ENCODE results near the gene NRCAM.
"Not testable (repeated sequence)": the region's sequence is repeated elsewhere in the genome, so short reads cannot be mapped to it uniquely, and the experiment has no call there.

The NRCAM gene

DNA sequence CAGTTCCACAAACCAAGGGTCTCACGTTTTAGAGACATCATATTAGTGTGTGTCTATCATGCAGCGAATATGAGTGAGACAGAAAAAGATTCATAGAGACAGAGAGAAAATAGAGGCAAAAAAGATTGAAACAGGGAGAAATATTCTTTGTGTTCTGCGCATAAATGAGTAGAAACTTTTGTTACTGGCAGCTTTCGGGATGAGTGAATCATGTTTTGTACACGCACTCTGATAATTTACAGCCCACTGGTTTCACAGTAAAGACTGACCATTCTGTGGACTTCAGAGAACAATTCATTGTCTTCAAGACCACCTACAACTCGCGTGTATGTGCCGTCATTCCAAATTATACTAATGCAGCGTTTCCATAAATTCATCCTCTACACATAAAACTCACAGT, 60.2 kb downstream of the NRCAM start:
- no peak for DNase-seq (ENCODE audit: low spot score)

DNA sequence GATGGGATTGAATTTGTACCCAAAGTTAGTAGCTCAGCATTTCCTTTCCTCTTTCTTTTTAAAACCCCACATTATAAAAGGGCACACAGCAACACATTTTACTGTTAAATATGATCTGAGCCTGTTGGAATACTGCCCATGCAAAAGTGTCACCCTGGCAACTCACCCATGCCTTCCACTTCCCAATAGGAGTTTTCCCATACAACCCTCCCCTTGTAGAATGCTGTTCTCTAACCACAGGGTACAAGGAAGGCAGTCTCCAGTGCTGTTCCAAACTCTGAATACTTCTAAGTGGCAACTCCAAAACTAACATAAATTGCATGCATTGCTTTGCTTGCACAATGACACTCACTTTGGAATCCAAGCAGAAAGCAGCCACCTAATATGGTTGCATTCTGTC, 60.8 kb downstream of the NRCAM start:
- DNase-seq (ENCODE audit: low spot score), result no peak

DNA sequence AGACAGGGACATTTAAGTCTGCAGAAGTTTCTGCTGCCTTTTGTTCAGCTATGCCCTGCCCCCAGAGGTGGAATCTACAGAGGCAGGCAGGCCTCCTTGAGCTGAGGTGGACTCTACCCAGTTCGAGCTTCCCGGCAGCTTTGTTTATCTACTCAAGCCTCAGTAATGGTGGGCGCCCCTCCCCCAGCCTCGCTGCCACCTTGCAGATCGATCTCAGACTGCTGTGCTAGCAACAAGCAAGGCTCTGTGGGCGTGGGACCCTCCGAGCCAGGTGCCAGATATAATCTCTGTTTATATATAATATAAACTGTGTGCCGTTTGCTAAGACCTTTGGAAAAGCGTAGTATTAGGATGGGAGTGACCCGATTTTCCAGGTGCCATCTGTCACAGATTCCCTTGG, 63.1 kb downstream of the NRCAM start:
- DNase-seq (ENCODE audit: low spot score), result not testable (repeated sequence)

DNA sequence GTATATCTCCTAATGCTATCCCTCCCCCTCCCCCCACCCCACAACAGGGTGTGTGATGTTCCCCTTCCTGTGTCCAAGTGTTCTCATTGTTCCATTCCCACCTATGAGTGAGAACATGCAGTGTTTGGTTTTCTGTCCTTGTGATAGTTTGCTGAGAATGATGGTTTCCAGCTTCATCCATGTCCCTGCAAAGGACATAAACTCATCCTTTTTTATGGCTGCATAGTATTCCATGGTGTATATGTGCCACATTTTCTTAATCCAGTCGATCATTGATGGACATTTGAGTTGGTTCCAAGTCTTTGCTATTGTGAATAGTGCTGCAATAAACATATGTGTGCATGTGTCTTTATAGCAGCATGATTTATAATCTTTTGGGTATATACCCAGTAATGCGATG, 68.5 kb downstream of the NRCAM start:
- DNase-seq (ENCODE audit: low spot score), result not testable (repeated sequence)

DNA sequence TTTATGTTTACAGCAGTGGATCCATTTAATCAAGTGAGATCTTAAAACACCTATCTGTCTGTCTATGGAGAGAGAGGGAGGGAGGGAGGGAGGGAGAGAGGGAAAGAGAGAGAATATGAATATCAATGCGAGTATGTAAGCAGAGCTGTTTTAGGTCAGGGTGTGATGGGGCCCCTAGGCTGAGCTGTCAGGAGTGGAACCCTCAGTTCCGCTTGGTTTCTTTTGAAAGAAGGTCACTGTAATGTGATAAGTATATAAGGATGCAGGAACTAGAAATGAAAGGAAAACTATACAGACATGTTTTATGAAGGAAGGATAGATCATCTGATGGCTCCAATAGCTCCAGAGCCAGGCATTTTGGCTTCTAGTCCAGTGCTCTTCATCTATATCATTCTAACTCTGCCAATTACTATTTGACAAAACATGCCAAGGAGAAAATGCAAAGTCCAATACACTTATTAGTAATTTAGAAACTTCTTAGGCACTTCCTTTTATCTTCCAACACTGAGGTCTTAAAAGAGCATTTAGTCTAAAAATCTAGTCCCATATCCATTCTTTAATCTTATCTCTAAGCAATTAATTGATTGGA, 70.3 kb downstream of the NRCAM start:
- DNase-seq (ENCODE audit: low spot score), result no peak

DNA sequence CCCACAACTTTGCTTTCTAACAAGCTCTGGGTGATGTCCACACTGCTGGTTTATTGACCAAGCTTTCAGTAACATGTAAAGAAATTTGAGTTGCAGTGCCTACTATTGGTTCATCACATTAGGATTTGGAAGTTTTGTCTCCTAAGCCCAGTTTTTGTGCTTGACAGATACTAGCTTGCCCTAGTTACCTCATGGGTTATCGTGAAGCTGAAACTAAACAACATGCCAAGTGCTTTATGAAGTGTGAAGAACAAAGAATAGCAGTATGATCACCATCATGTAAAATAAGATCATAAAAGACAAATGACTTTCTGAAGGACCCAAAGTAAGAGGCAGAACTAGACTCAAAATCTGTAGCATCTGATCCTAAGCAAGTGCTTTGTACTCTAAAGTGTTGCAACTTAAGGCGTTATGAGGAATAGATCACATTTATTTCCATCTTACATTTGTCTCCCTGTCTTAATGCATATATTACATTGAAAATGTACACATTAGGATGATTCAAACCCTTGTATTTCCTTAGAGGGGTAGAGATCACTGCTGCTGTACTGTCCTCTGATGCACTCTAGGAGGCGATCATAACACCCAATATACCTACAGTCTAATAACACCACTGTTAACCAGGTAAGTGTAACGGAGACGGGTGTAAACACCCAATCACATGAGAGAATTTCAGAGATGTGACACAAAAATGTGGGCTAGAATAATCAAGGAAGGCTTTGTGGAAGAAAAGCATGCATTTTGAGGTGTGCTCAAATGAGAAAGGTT, 71.3 kb downstream of the NRCAM start:
- DNase-seq (ENCODE audit: low spot score), result no peak

DNA sequence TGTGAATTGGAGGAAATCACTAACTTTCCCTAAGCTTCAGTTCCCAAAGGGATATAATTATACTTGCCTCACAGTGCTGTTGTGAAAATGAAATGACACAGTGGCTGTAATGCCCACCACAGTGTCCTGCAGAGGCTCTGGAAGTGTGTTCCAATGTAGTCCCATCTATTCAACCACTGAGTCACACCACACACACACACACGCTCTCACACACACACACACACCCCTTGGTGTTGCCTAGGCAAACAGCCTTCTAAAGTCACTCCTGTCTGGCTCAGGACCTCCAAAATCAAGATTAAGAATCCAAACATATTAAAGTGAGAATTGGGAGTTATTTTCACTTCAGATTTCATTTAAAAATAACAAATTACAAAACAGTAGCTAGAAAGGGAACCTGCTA, 73.3 kb downstream of the NRCAM start:
- DNase-seq (ENCODE audit: low spot score), result no peak

DNA sequence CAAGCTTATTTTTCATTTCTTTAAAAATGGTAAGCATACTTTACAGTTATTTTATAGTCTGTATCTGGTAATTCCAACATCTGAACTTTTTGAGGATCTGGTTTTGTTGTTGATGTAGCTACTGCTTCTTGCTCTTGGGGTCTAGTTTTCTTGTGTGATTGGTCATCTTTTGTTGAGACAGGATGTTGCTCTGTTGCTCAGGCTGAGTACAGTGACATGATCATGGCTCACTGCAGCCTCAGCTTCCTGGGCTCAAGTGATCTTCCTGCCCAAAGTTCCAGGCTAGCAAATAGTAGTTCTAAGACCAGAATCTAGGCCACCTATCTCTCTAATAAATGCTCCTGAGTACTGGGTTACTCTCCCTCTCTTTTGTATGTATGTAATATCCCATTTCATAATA, 75.7 kb downstream of the NRCAM start:
- DNase-seq (ENCODE audit: low spot score), result no peak

DNA sequence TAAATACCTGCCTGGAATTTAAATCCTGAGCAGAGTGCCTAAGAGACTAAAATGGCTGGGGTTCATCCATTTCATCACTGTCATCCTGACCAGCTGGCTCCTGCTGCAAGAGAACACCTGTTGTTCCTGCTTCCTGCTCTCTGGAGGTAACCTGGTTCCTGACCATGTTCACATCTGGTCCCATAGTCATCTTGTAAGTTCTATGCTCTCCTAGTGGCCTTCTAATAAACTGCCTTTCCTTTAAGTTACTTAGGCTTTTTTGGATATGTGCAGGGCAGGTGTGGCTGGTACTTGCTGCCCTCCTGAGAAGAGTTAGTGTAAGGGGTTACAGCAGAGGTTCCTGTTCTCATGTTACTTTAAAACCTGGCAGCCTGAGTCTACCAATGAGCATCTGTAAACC, 80.0 kb downstream of the NRCAM start:
- no peak for DNase-seq (ENCODE audit: low spot score)

DNA sequence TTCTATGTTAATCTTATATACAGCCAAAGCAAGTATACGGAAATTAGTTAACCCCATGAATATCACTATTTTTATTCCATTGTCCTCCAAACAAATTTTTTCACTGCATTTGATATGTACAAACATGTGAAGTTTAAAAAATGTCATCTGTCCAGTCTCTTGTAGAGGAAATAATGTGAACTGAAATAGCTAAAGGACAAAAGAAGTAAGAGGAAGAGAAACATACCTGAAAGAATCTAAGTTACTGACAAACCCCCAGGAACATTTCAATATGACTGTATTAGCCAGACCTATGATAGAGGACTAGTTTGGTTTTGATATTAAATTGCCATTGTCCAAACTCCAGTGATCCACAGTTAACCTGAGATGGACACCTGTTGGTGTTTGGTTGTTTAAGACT, 80.6 kb downstream of the NRCAM start:
- DNase-seq (ENCODE audit: low spot score), result no peak

DNA sequence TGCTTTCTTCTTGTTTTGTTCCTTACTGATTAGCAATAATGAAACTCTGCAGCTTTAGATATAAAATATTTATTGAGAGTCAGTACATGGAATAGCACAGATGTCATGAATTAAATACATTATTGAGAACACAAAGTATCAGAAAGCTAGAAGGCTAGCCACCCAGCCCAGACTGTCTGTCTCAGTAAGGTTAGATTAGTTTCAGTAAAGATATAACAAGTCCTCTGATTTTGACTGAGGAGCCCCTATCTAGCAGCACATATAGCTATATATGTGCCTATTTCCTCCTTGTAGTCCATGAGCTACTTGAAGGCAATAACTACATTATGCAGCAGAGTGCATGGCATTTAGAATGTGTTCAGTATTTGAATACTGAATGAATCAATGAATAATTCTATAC, 81.3 kb downstream of the NRCAM start:
- no peak for DNase-seq (ENCODE audit: low spot score)

DNA sequence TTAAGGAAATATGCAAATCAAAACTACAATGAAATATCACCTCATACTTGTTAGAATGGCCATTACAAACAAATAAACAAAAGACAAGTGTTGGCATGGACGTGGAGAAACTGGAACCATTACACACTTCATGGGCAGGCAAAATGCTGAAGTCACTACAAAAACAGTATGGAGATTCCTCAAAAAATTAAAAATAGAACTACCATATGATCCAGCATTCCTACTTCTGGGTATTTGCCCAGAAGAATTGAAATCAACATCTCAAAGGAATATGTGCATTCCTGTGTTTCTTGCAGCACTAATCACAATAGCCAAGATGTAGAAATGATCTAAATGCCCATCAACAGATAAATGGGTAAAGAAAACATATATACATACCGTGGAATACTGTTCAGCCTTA, 83.6 kb downstream of the NRCAM start:
- DNase-seq (ENCODE audit: low spot score), result no peak

DNA sequence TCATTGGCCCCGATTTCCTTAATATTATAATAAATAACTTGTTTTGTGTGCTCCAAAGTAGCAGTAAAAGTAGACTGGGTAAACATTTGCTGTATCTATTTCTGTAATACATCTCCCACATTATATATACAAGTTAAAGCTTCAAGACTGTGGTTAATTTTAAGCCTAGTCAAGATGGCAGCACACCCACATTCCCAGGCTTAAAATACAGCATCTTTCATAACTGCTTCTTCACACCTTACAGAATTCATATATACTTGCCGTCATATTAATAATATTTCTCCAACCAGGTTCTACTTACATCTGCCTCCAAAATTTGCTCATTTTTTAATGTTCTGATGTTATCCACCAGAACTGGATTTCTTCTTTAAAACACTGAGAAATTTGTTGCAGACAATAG, 85.6 kb downstream of the NRCAM start:
- no peak for DNase-seq (ENCODE audit: low spot score)

DNA sequence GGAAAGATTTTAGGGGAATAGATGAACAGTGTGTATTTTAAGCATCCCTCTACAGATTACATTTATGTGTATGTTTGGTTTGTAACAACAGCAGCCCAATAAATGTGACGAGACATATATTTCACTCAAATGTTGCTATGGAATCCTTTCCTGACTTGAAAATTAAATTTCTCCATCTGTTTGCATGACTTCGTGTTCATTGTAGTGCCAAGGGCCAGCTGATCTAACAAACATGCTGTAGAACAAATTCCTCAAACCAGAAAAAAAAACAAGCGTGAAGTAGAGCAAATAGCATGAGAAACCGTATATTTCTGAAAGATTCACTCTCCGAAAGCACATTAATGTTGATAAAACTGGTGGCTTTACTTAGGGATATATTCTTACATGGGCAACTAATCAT, 87.8 kb downstream of the NRCAM start:
- no peak for DNase-seq (ENCODE audit: low spot score)

DNA sequence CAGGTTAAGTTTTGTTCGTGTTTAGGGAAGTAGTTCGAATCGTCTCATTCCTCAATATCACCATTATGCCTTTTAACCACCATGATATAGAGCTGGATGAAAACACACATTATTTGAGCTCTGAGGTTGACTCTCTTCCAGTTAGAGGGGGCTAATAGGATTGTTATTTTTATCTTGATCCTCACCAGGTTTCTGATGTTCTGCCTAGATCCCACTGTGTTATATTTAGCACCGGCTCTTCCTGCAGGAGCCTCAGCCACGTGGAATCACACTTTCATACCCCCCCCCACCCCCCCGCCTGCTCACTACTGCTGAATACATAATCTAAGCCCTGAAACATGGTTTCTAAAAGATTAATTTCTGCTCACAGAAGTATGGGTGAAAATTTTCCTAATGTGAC, 88.3 kb downstream of the NRCAM start:
- DNase-seq (ENCODE audit: low spot score), result no peak

DNA sequence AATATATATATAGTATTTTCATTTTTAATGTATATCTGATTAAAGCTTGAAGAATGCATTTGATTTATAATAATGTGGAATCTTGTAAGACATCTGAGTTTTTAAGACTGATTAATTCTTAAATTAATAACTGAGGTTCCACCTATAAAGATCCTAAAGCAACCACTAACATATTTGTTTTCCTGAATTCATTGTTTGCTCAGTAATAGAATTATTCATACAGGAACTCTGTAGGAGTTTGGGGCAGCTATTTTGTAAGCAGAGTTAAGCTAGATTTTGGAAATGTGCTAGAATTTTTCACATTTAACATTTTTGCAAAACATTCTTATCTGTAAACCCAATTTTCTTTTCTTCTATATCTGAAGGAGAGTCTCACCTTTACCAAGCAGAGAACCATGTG, 88.9 kb downstream of the NRCAM start:
- DNase-seq (ENCODE audit: low spot score), result no peak

DNA sequence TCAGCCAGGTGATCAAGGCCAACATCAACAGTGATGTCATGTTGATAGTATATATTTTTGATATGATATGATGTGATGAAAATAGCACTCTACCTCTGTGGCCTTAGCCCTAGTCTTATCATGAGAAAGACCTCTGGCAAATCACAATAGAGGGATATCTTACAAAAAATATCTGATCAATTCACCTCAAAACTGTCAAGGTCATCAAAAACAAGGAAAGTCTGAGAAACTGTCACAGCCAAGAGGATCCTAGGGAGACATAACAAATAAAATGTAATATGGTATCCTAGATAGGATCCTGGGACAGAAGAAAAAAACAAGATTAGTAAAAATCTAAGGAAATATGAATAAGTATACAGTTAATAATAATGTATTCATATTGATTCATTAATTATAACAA, 92.6 kb downstream of the NRCAM start:
- DNase-seq (ENCODE audit: low spot score), result no peak

DNA sequence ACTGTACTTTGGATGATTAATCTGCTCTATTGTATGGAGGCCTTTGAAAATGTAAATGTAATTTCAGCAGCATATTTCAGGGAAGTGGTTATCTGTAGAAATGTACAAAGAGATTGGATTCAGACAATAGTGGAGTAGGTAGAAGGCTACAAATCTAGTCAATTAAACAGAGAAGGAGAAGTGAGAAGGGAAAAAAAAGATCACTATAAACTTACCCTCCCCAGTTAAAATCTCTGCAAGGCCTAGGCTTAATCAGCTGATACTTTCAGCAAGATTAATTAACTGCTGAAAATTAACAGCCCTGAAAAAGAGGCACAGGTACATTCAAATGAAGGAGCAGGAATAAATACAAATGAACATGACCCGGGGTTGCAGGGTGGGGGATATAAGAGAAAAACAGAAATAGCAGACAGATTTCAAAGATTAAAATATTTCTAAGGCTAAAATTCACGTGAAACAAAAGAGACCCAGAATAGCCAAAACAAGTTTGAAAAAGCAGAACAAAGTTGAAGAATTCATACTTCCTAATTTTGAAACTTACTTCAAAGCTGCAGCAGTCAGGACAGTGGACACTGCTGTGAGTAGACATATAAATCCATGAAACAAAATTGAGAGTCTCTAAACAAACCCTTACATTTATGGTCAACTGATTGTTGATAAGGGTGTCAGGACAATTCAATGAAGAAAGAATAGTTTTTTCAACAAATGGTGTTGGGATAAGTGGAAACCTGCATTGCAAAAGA, 96.0 kb downstream of the NRCAM start:
- DNase-seq (ENCODE audit: low spot score), result no peak

DNA sequence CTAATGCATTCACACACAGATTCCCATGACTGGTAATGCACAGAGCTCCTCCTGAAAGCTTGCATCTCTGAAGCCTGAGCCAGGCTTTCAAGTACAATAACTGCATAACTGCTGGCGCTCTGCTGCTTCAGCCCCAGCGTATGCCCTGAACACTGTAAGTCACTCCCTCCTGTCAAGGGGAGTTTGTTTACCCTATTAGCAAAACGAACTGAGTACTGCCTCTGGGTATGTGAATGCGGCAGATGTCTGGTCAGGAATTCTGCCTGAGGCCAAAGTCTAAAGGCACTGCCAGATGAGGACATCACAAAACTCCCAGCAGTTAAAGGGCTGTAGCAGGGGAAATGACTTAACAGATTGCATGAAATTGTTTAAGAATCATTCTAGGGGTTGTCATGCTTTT, 97.7 kb downstream of the NRCAM start:
- no peak for DNase-seq (ENCODE audit: low spot score)

DNA sequence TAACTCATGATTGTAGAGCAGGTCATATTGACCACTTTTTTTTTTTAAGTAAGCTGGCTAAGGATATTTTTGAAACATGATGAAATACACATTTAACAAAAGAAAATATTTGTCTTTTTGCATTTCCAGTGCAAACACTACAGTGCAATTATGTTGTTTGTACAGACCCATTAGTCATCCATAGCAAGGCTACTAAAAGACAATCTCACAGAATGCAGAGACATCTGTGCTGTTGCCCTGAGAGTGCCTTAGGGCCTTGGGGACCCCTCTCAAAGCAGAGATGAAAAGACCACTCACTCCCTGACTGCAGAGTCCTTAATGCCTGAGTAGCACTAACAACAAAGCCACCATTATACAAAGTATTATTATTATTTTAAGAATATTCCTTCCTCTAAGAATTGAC, 104.5 kb downstream of the NRCAM start:
- DNase-seq (ENCODE audit: low spot score), result no peak

DNA sequence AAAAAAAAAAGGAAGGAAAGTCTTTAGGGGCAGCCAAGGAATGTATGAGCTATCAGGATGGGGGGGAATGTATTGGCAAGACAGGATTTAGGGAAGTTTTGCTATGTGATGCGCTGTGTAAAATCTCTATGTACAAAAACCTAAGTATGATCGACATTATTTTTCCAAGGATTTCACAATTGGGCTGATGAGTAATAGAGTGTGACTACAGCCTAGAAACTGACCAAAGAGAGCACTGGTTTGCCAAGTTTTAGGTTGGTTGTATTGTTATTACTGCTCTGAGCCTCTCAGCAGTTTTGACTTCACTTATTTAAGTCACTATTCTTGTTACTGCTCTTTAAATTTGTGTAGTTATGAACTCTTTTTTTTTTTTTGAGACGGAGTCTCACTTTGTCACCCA, 107.3 kb downstream of the NRCAM start:
- DNase-seq (ENCODE audit: low spot score), result no peak

DNA sequence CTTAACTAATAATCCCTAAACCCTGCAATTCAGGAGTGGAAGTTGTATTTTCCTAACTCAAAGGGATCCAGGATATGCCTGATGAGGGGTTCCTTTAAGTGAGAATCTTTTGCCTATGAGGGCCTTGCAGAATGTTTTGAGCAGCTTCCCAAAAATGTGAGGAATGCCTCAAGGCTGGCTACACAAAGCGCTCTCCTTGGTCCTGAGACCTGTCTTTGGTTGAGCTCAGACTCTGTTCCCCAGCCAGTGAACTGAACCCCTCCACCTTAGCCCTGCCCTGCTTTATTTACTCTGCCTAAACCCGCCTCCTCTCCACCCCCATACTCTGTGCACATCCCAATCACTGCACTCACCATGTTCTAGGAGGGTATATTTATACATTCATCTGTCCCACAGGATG, 108.6 kb downstream of the NRCAM start:
- no peak for DNase-seq (ENCODE audit: low spot score)

DNA sequence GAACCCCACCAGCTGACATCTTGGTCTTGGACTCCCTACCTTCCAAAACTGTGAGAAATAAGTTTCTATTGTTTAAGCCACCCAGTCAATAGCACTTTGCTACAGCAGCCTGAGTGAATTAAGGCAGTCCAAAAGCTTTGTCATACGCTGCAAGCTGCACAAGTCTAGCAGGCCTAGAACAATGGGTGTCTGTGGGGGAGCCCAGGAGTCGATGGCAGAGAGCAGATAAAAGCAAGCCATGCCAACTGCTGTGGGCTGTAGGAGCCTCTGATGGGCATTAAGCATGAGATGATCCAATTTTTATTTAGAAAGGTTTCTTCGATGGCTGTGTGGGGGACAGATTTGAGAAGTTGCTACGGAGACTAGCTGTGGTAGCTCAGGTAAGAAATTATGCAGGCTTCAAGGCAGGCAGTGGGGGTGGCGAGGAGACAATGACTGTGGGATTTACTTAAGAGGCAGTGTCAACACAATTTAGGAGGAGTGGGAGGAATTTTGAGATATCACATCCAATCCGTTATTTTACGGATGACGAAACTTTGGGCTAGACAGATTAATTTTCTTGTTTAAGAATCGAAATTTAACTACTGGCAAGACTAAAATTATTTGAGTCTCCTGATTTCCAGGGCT, 110.4 kb downstream of the NRCAM start:
- no peak for DNase-seq (ENCODE audit: low spot score)

All from CD4-positive, alpha-beta T cell treated with Interleukin-2 at 100 ng/mL for 4 hours (primary cell).